GM12875 (cell line): ENCODE data around the gene KAZALD1.

Experiments used
- H3K4me3 ChIP-seq: one replicate; pipeline ENCODE4 v1.5.1; 2011; ENCODE audit warnings: low read depth, low read length, control low read depth
- CTCF ChIP-seq: IDR thresholded peaks from 2 replicates; pipeline ENCODE4 v1.5.1; 2011; ENCODE audit warnings: low read depth, mild to moderate bottlenecking, control low read depth, inconsistent platforms, low read length, moderate library complexity, borderline replicate concordance; ENCODE audit not compliant: insufficient read depth

Gene KAZALD1

GRCh38 chr10:101035916-101036702 lies 25.7 kb upstream of the KAZALD1 start:
- no peak overlapping the region for H3K4me3 ChIP-seq
- no peak for TF ChIP-seq CTCF

DNA sequence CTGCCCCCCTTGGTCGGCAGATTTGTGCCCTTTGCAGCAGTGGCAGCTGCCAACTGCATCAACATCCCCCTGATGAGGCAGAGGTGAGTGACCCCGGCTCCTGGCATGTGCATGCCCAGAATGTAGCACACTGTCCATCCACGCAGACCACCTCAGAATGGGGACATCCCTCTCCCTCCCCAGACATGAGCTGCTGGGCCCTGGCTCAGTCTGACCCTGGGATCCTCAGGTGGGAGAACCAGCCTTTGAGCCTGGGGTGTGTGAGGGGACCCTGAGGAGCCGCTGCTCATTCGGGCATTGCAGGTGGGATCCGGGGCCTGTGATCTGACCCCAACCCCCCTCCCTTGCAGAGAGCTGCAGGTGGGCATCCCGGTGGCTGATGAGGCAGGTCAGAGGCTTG lies 25.1 kb upstream of the KAZALD1 start:
- no peak for TF ChIP-seq CTCF
- H3K4me3 ChIP-seq = no peak overlapping the region

DNA sequence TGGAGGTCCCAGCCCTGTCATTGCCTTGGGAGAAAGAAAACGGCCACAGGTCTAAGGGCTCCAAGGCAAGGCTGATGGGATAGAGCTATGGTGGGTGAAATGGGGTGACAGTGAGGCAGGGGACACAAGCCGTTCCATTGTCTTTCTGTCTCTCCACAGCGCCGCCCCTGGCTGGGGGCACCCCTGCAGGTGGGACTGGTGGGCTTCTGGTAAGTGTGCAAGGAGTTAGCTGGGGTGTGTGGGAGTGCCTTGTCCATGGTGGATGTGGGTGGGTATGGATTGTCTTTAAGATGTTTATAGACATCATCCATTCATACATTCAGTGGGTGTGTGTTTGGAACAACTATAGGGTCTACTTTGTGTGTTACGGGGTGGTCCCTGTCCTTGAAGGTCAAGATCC lies 23.3 kb upstream of the KAZALD1 start:
- no peak overlapping the region for H3K4me3 ChIP-seq
- TF ChIP-seq CTCF = no peak

GRCh38 chr10:101040061-101040460 lies 21.7 kb upstream of the KAZALD1 start:
- H3K4me3 ChIP-seq = no peak overlapping the region
- TF ChIP-seq CTCF = no peak

DNA sequence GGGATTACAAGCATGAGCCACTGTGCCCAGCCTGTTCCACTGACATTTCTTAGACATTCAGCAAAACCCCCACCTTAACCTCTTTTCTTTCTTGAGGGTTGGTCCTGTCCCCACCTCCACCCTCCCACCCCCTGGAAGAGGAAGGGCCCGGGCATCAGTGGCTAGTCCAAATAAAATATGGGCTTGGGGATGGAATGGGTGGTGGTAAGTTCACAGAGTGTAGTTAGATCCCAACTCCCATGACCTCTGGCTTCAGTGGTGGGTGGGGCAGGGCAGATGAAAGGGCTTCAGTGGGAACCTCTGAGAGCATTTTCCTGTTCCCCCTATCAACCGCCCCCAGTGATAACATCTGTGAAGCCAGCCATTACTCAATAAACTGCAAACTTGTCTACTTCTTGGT lies 20.9 kb upstream of the KAZALD1 start:
- no peak overlapping the region for H3K4me3 ChIP-seq
- TF ChIP-seq CTCF = no peak

DNA sequence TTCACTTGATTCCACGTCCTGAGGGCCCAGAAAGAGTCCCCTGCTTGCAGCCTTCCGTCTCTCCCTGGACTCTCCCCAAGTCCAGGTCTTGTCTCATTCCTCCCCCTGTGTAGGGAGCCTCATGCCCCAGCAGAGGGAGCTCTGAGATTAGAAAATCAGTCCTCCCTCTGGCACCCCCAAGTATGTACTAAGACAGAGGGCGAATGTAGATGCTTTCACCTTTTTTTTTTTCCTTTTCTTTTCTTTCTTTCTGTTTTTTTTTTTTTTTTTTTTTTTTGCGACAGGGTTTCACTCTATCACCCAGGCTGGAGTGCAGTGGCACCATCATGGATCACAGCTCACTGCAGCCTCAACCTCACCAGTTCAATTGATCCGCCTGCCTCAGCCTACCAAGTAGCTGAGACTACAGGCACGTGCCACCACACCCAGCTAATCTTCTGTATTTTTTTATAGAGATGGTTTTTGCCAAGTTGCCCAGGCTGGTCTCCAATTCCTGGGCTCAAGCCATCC lies 20.5 kb upstream of the KAZALD1 start:
- no peak overlapping the region for H3K4me3 ChIP-seq
- TF ChIP-seq CTCF = peak; percentile 79

- TF ChIP-seq CTCF = no peak
- no peak overlapping the region for H3K4me3 ChIP-seq
These were observed 19.7 kb upstream of the KAZALD1 start for GRCh38 chr10:101042118-101042517.
